WTC11 (cell line): ENCODE measurements around the gene CLN5. TPM values are rescaled to one million over a fixed set of nuclear protein-coding genes. Genes with fewer than 3 reads are reported as not detected.

Source experiments
- ATAC-seq: fragments of 200-7000 bp; cut with Tn5 transposase; 2 replicates; pipeline ENCODE4 v1.10.0; 2021; ENCODE audit warnings: mild to moderate bottlenecking, moderate library complexity
- CTCF ChIA-PET: fragments of 300-600 bp; sonication (Branson Sonifier 250); formaldehyde crosslinking; loops from one replicate; lab custom pipeline; 2021; ENCODE audit warnings: antibody characterized with exemption; lab: Charles Lee
- POLR2A ChIA-PET: fragments of 350-600 bp; sonication (Branson Sonifier 250); formaldehyde crosslinking; loops from one replicate; lab custom pipeline; 2021; ENCODE audit warnings: antibody characterized with exemption; lab: Charles Lee
- DNase-seq: peaks from one replicate; pipeline ENCODE4 v3.0.0; 2021; ENCODE audit warnings: low spot score
- H3K27ac Mint-ChIP-seq: 2 replicates; pipeline ENCODE4 v1.8.0; 2021; ENCODE audit warnings: mixed read lengths
- H3K27me3 Mint-ChIP-seq: 2 replicates; pipeline ENCODE4 v1.8.0; 2021; ENCODE audit warnings: low read depth, mild to moderate bottlenecking, moderate library complexity, mixed read lengths
- H3K36me3 Mint-ChIP-seq: 2 replicates; pipeline ENCODE4 v1.8.0; 2021; ENCODE audit warnings: mixed read lengths
- H3K4me1 Mint-ChIP-seq: 2 replicates; pipeline ENCODE4 v1.8.0; 2022; ENCODE audit warnings: mixed read lengths
- H3K4me3 Mint-ChIP-seq: 2 replicates; pipeline ENCODE4 v1.8.0; 2021; ENCODE audit warnings: mild to moderate bottlenecking, moderate library complexity, mixed read lengths
- H3K9me3 Mint-ChIP-seq: 2 replicates; pipeline ENCODE4 v1.8.0; 2021; ENCODE audit warnings: mixed read lengths
- AFF4 ChIP-seq: sonication (generic); formaldehyde crosslinking; IDR thresholded peaks from 2 replicates; pipeline ENCODE4 v1.8.1; 2023; ENCODE audit warnings: mild to moderate bottlenecking, missing genetic modification reagents, borderline replicate concordance
- ATF1 ChIP-seq: sonication (generic); formaldehyde crosslinking; IDR thresholded peaks from 2 replicates; pipeline ENCODE4 v1.8.1; 2023; ENCODE audit warnings: mild to moderate bottlenecking, moderate library complexity, missing genetic modification reagents
- ATF3 ChIP-seq: sonication (generic); formaldehyde crosslinking; conservative IDR thresholded peaks from 2 replicates; pipeline ENCODE4 v1.8.1; 2022; ENCODE audit warnings: mild to moderate bottlenecking, missing genetic modification reagents
- E2F1 ChIP-seq: sonication (generic); formaldehyde crosslinking; IDR thresholded peaks from 2 replicates; pipeline ENCODE4 v1.8.0; 2022; ENCODE audit warnings: mild to moderate bottlenecking, missing genetic modification reagents
- E2F4 ChIP-seq: sonication (generic); formaldehyde crosslinking; IDR thresholded peaks from 2 replicates; pipeline ENCODE4 v1.8.1; 2022; ENCODE audit warnings: low read depth, mild to moderate bottlenecking, moderate library complexity, missing genetic modification reagents, borderline replicate concordance
- FOXK1 ChIP-seq: sonication (generic); formaldehyde crosslinking; IDR thresholded peaks from 2 replicates; pipeline ENCODE4 v1.8.0; 2022; ENCODE audit warnings: mild to moderate bottlenecking, moderate library complexity, missing genetic modification reagents
- IRF2 ChIP-seq: sonication (generic); formaldehyde crosslinking; IDR thresholded peaks from 2 replicates; pipeline ENCODE4 v1.8.0; 2022; ENCODE audit warnings: low read depth, missing genetic modification reagents, borderline replicate concordance
- PRRX2 ChIP-seq: fragments of 250-450 bp; sonication (Bioruptor Pico); IDR thresholded peaks from 2 replicates; pipeline ENCODE4 v1.8.0; 2021; ENCODE audit warnings: mild to moderate bottlenecking
- SMAD3 ChIP-seq: sonication (generic); formaldehyde crosslinking; IDR thresholded peaks from 2 replicates; pipeline ENCODE4 v1.8.0; 2022; ENCODE audit warnings: missing genetic modification reagents, mild to moderate bottlenecking, borderline replicate concordance
- TCF7 ChIP-seq: sonication (generic); formaldehyde crosslinking; IDR thresholded peaks from 2 replicates; pipeline ENCODE4 v1.8.0; 2022; ENCODE audit warnings: mild to moderate bottlenecking, low read depth, missing genetic modification reagents, moderate library complexity
- TEAD1 ChIP-seq: sonication (generic); formaldehyde crosslinking; IDR thresholded peaks from 2 replicates; pipeline ENCODE4 v1.8.0; 2022; ENCODE audit warnings: mild to moderate bottlenecking, missing genetic modification reagents
- TP53 ChIP-seq: sonication (generic); formaldehyde crosslinking; IDR thresholded peaks from 2 replicates; pipeline ENCODE4 v1.8.1; 2023; ENCODE audit warnings: mild to moderate bottlenecking, missing genetic modification reagents
- ZNF121 ChIP-seq: sonication (generic); formaldehyde crosslinking; IDR thresholded peaks from 2 replicates; pipeline ENCODE4 v1.8.0; 2023; ENCODE audit warnings: missing genetic modification reagents
- ZNF263 ChIP-seq: sonication (generic); formaldehyde crosslinking; IDR thresholded peaks from 2 replicates; pipeline ENCODE4 v1.8.1; 2022; ENCODE audit warnings: low read depth, mild to moderate bottlenecking, moderate library complexity, missing genetic modification reagents
- total RNA-seq: library from RNA; stranded (reverse); gene quantifications from 3 replicates; pipeline ENCODE4 v1.2.3, GENCODE V29; 2021
- TF ChIP-seq, protein P1 (sequence below): sonication (generic); formaldehyde crosslinking; IDR thresholded peaks from 2 replicates; pipeline ENCODE4 v1.8.0; 2023; ENCODE audit warnings: missing genetic modification reagents, mild to moderate bottlenecking, borderline replicate concordance
- TF ChIP-seq, protein P2 (sequence below): sonication (generic); formaldehyde crosslinking; IDR thresholded peaks from 2 replicates; pipeline ENCODE4 v1.8.0; 2022; ENCODE audit warnings: missing genetic modification reagents

The CLN5 gene
- total RNA-seq, 1 experiment from 2014 or later: 9.2 TPM

DNA sequence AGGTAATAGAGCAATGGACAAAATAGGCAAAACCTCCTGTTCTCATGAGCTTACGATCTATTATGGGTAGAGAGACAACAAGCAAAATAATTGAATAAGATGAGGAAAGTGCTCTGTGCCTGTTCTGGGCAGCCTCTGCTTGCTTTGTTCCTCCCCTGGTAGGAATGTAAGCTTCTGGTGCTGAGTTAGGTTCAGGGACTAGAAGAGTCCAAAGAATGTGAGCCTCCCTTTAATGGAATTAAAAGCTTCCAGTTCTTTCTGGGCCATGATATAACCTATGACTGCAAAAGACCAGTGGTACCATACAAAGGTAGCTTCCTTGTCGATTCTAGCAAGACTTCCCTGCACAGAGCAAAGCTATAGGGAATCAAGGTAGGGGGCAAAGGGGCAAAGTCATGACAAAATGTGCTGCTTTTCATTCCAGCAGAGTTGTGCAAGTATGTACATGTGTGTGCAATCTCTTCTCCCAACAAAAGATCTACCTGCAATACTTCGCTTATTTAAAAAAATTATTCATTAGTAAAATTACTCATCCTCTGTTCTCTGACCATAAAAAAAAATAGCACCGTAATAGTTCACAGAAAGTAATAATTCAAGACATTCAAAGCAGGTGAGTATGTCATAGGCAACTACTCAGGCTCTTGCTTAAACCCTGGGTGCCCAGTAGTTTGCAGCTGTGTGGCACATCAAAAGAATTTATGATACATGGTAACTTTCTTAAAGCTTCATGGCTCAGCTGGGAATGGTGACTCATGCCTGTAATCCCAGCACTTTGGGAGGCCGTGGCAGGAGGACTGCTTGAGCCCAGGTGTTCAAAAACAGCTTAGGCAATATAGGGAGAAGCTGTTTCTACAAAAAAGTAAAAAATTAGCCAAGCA is 22.2 kb upstream of the CLN5 start:
- peaks cover 15% of the 10 kb centered on the region for H3K4me1 Mint-ChIP-seq
- H3K27ac Mint-ChIP-seq: no peak overlapping the region
- TF ChIP-seq ZNF121 (no peak), SMAD3 (CRISPR knock-in tag) (no peak), FOXK1 (no peak), TEAD1 (CRISPR knock-in tag) (no peak), ZNF263 (no peak), E2F1 (CRISPR knock-in tag) (no peak)
- TF ChIP-seq, protein P1, sequence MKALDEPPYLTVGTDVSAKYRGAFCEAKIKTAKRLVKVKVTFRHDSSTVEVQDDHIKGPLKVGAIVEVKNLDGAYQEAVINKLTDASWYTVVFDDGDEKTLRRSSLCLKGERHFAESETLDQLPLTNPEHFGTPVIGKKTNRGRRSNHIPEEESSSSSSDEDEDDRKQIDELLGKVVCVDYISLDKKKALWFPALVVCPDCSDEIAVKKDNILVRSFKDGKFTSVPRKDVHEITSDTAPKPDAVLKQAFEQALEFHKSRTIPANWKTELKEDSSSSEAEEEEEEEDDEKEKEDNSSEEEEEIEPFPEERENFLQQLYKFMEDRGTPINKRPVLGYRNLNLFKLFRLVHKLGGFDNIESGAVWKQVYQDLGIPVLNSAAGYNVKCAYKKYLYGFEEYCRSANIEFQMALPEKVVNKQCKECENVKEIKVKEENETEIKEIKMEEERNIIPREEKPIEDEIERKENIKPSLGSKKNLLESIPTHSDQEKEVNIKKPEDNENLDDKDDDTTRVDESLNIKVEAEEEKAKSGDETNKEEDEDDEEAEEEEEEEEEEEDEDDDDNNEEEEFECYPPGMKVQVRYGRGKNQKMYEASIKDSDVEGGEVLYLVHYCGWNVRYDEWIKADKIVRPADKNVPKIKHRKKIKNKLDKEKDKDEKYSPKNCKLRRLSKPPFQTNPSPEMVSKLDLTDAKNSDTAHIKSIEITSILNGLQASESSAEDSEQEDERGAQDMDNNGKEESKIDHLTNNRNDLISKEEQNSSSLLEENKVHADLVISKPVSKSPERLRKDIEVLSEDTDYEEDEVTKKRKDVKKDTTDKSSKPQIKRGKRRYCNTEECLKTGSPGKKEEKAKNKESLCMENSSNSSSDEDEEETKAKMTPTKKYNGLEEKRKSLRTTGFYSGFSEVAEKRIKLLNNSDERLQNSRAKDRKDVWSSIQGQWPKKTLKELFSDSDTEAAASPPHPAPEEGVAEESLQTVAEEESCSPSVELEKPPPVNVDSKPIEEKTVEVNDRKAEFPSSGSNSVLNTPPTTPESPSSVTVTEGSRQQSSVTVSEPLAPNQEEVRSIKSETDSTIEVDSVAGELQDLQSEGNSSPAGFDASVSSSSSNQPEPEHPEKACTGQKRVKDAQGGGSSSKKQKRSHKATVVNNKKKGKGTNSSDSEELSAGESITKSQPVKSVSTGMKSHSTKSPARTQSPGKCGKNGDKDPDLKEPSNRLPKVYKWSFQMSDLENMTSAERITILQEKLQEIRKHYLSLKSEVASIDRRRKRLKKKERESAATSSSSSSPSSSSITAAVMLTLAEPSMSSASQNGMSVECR (CRISPR knock-in tag): no peak
- TF ChIP-seq, protein P2, sequence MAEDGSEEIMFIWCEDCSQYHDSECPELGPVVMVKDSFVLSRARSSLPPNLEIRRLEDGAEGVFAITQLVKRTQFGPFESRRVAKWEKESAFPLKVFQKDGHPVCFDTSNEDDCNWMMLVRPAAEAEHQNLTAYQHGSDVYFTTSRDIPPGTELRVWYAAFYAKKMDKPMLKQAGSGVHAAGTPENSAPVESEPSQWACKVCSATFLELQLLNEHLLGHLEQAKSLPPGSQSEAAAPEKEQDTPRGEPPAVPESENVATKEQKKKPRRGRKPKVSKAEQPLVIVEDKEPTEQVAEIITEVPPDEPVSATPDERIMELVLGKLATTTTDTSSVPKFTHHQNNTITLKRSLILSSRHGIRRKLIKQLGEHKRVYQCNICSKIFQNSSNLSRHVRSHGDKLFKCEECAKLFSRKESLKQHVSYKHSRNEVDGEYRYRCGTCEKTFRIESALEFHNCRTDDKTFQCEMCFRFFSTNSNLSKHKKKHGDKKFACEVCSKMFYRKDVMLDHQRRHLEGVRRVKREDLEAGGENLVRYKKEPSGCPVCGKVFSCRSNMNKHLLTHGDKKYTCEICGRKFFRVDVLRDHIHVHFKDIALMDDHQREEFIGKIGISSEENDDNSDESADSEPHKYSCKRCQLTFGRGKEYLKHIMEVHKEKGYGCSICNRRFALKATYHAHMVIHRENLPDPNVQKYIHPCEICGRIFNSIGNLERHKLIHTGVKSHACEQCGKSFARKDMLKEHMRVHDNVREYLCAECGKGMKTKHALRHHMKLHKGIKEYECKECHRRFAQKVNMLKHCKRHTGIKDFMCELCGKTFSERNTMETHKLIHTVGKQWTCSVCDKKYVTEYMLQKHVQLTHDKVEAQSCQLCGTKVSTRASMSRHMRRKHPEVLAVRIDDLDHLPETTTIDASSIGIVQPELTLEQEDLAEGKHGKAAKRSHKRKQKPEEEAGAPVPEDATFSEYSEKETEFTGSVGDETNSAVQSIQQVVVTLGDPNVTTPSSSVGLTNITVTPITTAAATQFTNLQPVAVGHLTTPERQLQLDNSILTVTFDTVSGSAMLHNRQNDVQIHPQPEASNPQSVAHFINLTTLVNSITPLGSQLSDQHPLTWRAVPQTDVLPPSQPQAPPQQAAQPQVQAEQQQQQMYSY (CRISPR knock-in tag): no peak
- ATAC-seq (no peak), DNase-seq (no peak)
- ChIA-PET CTCF (interaction anchor here (0.7 to 3.9 kb wide), 2 partner anchors 10 to 66 kb away, joined by 4 to 19 read pairs; no protein-coding TSS in a partner anchor), POLR2A (no interaction called here)
- no peak overlapping the region for H3K4me3 Mint-ChIP-seq
- H3K9me3 Mint-ChIP-seq: peaks cover 4% of the 10 kb centered on the region; the same call in 1 of the 2 replicates
- H3K36me3 Mint-ChIP-seq: no peaks in the 10 kb centered on the region
- no peaks in the 10 kb centered on the region for H3K27me3 Mint-ChIP-seq

DNA sequence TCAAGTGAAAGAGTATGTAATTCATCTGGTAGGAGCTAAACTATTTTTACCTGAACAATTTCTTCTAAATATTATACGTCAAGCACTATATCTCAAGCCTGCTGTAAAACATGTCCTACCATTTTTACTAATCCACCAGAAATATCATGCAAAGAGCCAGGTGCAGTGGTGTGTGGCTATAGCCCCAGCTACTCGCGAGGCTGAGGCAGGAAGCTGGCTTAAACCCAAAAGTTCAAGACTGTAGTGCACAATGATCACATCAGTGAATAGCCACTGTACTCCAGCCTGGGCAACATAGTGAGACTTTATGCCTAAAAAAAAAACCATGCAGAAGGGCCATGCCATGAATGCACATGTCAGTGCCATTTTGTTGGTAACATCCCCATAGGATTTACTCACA is 20.7 kb upstream of the CLN5 start:
- ATAC-seq (no peak), DNase-seq (no peak)
- Mint-ChIP-seq H3K36me3 (no peaks in the 10 kb centered on the region), H3K27ac (no peak overlapping the region), H3K4me1 (peaks cover 21% of the 10 kb centered on the region), H3K4me3 (no peak overlapping the region), H3K27me3 (no peaks in the 10 kb centered on the region), H3K9me3 (peaks cover 4% of the 10 kb centered on the region; the same call in 1 of the 2 replicates)
- ChIA-PET POLR2A (no interaction called here), CTCF (interaction anchor here (3.9 kb wide), 1 partner anchor 9 kb away, joined by 19 read pairs; no protein-coding TSS in a partner anchor)
- TF ChIP-seq TCF7 (no peak), ATF1 (CRISPR knock-in tag) (no peak), ATF3 (CRISPR knock-in tag) (no peak), E2F4 (no peak), IRF2 (no peak), AFF4 (CRISPR knock-in tag) (no peak), TP53 (CRISPR knock-in tag) (no peak), PRRX2 (CRISPR knock-in tag) (no peak)
